KMS-11 (cell line): ENCODE results near the gene EFNB2.

Experiments
- H2AFZ ChIP-seq: fragments of 200-600 bp; sonication (generic); 2 replicates; pipeline ENCODE4 v1.6.1; 2016; ENCODE audit warnings: antibody characterized with exemption, mixed run types, low read depth
- H3K27ac ChIP-seq: fragments of 200-600 bp; sonication (generic); 2 replicates; pipeline ENCODE4 v1.6.1; 2016; ENCODE audit warnings: mild to moderate bottlenecking, mixed run types
- H3K27me3 ChIP-seq: fragments of 200-600 bp; sonication (generic); 2 replicates; pipeline ENCODE4 v1.6.1; 2017; ENCODE audit warnings: mild to moderate bottlenecking, low read depth, mixed run types, moderate library complexity; ENCODE audit not compliant: insufficient read depth
- H3K36me3 ChIP-seq: fragments of 200-600 bp; sonication (generic); 2 replicates; pipeline ENCODE4 v1.6.1; 2017; ENCODE audit warnings: mild to moderate bottlenecking, mixed run types; ENCODE audit not compliant: insufficient read depth
- H3K4me1 ChIP-seq: fragments of 200-600 bp; sonication (generic); 2 replicates; pipeline ENCODE4 v1.6.1; 2016; ENCODE audit warnings: mild to moderate bottlenecking, low read depth, mixed run types; ENCODE audit not compliant: poor library complexity, severe bottlenecking
- H3K4me2 ChIP-seq: fragments of 200-600 bp; sonication (generic); 2 replicates; pipeline ENCODE4 v1.7.0; 2016; ENCODE audit warnings: mild to moderate bottlenecking, mixed run types
- H3K4me3 ChIP-seq: fragments of 200-600 bp; sonication (generic); IDR thresholded peaks from 2 replicates; pipeline ENCODE4 v1.6.1; 2017; ENCODE audit warnings: low read depth, low read length, mixed read lengths; ENCODE audit not compliant: insufficient read depth
- H3K79me2 ChIP-seq: fragments of 200-600 bp; sonication (generic); 2 replicates; pipeline ENCODE4 v1.6.1; 2016; ENCODE audit warnings: low read depth, mixed run types; ENCODE audit not compliant: insufficient read depth
- H3K9ac ChIP-seq: fragments of 200-600 bp; sonication (generic); 2 replicates; pipeline ENCODE4 v1.6.1; 2016; ENCODE audit warnings: mild to moderate bottlenecking, mixed run types
- H4K20me1 ChIP-seq: fragments of 200-600 bp; sonication (generic); 2 replicates; pipeline ENCODE4 v1.6.1; 2016; ENCODE audit warnings: mild to moderate bottlenecking, mixed run types; ENCODE audit not compliant: insufficient read depth
- TF ChIP-seq, protein P1 (sequence below): fragments of 200-600 bp; sonication (generic); conservative IDR thresholded peaks from 2 replicates; pipeline ENCODE4 v1.6.1; 2017; ENCODE audit warnings: low read depth, mild to moderate bottlenecking, antibody characterized with exemption, low read length, moderate library complexity, mixed read lengths

Gene EFNB2

DNA sequence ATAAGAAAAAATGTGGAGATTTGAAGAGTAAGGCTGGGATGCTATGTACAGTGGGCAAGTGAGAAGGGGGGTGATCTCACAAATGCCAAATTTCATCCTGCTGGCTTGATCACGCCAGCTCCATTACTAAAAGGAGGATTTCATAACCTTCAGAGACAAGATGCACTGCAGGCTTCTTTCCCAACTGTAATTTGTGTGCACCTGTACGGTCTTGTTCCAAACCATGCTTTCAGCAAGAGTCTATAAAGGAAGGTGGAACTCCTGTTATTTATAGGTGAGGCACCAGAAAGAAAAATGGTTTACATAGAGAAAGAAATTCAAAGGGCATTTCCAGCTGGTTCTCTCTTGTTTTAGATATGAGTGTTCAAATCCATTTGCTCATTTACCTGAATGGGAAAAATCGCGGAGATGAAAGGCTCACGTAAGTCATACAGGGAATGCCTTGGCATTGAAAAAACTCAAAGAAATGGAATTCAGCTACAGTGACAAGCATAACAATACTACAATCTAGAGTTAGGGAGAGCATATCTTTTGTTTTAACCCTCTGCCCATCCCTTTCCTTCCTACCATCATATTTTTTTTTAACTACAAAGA, 13.3 kb downstream of the EFNB2 start:
- no peaks in the 10 kb centered on the region for H3K36me3 ChIP-seq
- no peak overlapping the region for H3K4me3 ChIP-seq
- H3K9ac ChIP-seq = no peak overlapping the region
- TF ChIP-seq, protein P1, sequence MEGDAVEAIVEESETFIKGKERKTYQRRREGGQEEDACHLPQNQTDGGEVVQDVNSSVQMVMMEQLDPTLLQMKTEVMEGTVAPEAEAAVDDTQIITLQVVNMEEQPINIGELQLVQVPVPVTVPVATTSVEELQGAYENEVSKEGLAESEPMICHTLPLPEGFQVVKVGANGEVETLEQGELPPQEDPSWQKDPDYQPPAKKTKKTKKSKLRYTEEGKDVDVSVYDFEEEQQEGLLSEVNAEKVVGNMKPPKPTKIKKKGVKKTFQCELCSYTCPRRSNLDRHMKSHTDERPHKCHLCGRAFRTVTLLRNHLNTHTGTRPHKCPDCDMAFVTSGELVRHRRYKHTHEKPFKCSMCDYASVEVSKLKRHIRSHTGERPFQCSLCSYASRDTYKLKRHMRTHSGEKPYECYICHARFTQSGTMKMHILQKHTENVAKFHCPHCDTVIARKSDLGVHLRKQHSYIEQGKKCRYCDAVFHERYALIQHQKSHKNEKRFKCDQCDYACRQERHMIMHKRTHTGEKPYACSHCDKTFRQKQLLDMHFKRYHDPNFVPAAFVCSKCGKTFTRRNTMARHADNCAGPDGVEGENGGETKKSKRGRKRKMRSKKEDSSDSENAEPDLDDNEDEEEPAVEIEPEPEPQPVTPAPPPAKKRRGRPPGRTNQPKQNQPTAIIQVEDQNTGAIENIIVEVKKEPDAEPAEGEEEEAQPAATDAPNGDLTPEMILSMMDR = no peak
- H3K27ac ChIP-seq = no peak overlapping the region
- no peaks in the 10 kb centered on the region for H3K27me3 ChIP-seq
- no peaks in the 10 kb centered on the region for H3K79me2 ChIP-seq
- H4K20me1 ChIP-seq = no peaks in the 10 kb centered on the region
- H2AFZ ChIP-seq = no peak overlapping the region
- no peak overlapping the region for H3K4me2 ChIP-seq
- H3K4me1 ChIP-seq = no peaks in the 10 kb centered on the region

DNA sequence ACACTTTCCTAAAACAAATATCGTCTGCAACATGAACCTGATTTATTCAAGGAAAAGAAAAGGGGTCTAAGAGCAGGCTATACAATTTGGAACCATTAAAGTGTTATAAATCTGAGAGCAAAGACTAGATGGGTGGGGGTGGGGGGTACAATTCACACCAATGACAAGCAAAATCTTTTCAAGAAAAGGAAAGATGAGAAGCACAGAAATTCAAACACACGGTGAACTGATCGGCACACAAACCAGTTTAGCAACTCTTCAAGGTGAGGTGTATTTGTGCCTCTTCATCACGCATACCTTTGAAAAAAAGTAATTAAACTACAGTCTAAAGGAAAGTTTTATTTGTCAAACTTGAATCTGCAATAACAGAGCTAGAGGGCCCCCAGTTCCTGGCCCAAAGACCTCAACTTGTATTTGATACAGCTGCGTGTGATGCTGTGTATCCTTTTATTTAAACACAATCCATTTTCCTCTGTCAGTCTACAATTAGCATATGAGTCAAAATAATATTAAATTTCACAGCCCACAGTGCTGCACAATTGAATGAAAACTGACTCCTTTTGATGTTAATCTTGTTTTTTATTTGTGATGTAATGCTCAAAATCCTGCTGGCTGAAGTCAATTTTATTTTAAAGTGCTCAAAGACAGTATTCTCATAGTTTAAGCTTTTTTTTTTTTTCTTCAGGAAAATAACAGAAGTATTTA, 14.2 kb downstream of the EFNB2 start:
- H3K79me2 ChIP-seq = no peaks in the 10 kb centered on the region
- no peak overlapping the region for H3K4me3 ChIP-seq
- H4K20me1 ChIP-seq = no peaks in the 10 kb centered on the region
- H3K27me3 ChIP-seq = no peaks in the 10 kb centered on the region
- TF ChIP-seq, protein P1 = no peak
- no peaks in the 10 kb centered on the region for H3K4me1 ChIP-seq
- no peak overlapping the region for H3K4me2 ChIP-seq
- H3K36me3 ChIP-seq = no peaks in the 10 kb centered on the region
- no peak overlapping the region for H2AFZ ChIP-seq
- H3K9ac ChIP-seq = no peak overlapping the region
- no peak overlapping the region for H3K27ac ChIP-seq

DNA sequence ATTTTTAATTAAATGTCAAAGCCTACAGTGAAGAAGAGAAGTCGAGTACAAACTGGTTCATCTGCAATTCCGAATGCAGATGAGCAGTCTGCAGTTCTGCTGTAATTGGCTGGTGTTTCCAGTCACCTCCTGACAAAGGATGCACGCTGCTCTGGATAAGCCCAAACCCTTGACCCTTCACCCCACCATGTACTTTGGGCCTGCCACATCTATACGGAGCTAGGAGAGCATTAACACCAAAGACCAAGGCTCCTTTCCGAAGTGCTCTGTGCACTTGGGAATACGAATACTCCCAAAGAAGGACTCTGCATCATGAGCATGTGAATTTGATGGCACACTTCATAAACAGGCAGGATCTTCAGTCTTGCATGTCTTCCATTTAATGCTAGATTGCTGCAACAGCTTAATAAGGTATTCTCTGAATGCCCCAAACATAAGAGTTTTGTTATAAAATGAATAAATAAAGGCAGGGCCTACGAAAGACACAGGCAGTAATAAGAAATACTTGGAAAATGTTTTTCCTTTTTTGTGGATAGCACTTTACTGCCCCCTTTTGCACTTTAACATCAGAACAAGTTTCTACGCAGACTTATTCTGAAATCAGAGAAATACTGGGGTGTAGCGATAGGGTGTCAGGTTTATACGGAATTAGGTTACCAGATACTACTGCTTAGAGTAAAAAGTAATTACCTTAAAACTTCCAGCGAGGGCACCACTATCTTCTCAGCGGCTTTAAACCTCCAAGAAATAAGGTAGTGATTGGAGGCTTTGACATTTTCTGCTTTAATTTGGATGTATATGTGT, 15.0 kb downstream of the EFNB2 start:
- Histone ChIP-seq H3K4me3 (no peak overlapping the region), H3K79me2 (no peaks in the 10 kb centered on the region), H3K27ac (no peak overlapping the region), H4K20me1 (no peaks in the 10 kb centered on the region), H3K27me3 (no peaks in the 10 kb centered on the region), H3K36me3 (no peaks in the 10 kb centered on the region), H3K9ac (no peak overlapping the region), H3K4me2 (no peak overlapping the region), H3K4me1 (no peaks in the 10 kb centered on the region), H2AFZ (no peak overlapping the region)
- TF ChIP-seq, protein P1 = no peak

DNA sequence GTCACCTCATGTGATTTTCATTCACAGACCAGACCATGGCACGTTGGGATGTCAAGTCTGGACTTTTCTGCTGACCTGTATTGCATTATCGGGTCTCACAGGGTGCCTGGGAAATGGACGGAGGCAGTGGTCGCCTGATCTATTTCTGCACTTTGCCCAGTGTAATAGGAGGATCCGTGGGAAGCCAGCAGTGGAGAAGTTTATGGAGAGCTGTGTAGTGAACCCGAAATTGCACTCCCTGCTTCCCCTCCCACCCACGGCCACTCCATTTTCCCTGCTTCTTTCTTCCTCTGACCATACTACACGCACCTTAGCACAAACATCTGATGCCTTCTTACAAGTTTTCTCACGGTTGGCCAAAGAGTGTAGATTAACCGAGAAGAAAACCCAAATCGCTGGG, 16.9 kb downstream of the EFNB2 start:
- Histone ChIP-seq H3K4me2 (no peak overlapping the region), H3K36me3 (no peaks in the 10 kb centered on the region), H3K27ac (no peak overlapping the region), H3K79me2 (no peaks in the 10 kb centered on the region), H3K4me3 (no peak overlapping the region), H4K20me1 (no peaks in the 10 kb centered on the region), H2AFZ (no peak overlapping the region), H3K4me1 (no peaks in the 10 kb centered on the region), H3K9ac (no peak overlapping the region), H3K27me3 (no peaks in the 10 kb centered on the region)
- TF ChIP-seq, protein P1 = no peak
